ENCODE data around the gene DAB2.

- TF ChIP-seq, protein P1, sequence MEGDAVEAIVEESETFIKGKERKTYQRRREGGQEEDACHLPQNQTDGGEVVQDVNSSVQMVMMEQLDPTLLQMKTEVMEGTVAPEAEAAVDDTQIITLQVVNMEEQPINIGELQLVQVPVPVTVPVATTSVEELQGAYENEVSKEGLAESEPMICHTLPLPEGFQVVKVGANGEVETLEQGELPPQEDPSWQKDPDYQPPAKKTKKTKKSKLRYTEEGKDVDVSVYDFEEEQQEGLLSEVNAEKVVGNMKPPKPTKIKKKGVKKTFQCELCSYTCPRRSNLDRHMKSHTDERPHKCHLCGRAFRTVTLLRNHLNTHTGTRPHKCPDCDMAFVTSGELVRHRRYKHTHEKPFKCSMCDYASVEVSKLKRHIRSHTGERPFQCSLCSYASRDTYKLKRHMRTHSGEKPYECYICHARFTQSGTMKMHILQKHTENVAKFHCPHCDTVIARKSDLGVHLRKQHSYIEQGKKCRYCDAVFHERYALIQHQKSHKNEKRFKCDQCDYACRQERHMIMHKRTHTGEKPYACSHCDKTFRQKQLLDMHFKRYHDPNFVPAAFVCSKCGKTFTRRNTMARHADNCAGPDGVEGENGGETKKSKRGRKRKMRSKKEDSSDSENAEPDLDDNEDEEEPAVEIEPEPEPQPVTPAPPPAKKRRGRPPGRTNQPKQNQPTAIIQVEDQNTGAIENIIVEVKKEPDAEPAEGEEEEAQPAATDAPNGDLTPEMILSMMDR (IDR thresholded peaks at IDR 0.05; ENCODE audit: low read depth, low read length, poor library complexity, severe bottlenecking) = no peak
- TF ChIP-seq EZH2phosphoT487 (IDR thresholded peaks at IDR 0.05; ENCODE audit: borderline replicate concordance, low read length) = no peak
These were observed 23.8 kb upstream of the DAB2 start for GRCh38 chr5:39448506-39449128.
